LNCaP clone FGC (cell line): Measurements from ENCODE around the gene ABCA10.

ENCODE experiments used
- DNase-seq: peaks from one replicate; pipeline ENCODE4 v3.0.0-alpha.2; 2011; ENCODE audit warnings: low read depth
- H3K4me3 ChIP-seq: 2 replicates; pipeline ENCODE4 v1.5.1; 2011; ENCODE audit warnings: mild to moderate bottlenecking, low read depth, low read length, control low read depth
- TF ChIP-seq, protein P1 (sequence below): IDR thresholded peaks from 2 replicates; pipeline ENCODE4 v1.5.1; 2012; ENCODE audit warnings: mild to moderate bottlenecking; ENCODE audit not compliant: control insufficient read depth, insufficient read depth; ENCODE audit errors: extremely low read depth

Gene ABCA10

DNA sequence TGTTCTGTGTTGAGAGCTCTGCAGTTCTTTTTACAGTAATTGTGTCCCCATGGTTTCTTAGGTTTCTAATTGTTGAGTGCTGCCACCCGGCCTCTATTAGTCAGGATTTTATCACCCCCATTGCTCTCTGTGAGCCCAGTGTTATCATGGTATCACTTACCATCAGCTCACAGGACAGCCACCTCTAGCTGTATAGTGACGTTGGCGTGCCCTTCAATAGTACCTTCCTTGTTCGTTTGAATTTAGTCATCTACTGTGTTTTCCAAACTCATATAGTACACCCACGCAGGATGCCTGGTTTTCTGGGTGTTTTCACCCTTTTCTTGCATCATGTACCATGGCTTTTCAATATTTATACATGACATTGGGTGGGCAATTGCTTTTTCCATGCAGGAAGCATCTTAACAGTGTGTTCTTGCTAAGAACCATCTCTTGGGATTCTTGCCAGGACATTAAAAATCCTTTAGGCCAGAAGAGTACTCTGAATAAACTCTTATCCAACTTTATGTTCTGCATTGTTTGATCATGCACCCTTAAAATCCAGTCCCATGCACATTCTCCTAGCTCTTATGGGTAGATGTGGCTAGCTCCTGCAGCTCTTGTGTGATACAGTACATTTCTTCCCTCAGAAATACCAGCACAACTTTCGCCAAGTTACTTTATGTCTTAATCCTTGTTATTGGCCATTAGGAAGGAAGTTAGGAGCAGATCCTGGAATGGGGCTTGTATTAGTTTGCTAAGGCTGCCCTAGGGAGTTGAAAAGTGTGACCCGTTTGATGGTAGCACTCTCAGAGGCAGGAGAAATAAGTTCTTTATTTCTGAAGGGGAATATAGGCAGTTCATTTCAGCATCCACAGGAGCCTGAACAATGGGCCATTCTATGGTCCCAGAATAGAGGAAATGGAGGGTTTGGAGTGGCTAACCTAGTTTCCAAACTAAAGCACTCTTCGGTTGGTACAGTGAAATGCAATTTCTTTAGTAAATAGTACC is 11.3 kb upstream of the ABCA10 start:
- TF ChIP-seq, protein P1, sequence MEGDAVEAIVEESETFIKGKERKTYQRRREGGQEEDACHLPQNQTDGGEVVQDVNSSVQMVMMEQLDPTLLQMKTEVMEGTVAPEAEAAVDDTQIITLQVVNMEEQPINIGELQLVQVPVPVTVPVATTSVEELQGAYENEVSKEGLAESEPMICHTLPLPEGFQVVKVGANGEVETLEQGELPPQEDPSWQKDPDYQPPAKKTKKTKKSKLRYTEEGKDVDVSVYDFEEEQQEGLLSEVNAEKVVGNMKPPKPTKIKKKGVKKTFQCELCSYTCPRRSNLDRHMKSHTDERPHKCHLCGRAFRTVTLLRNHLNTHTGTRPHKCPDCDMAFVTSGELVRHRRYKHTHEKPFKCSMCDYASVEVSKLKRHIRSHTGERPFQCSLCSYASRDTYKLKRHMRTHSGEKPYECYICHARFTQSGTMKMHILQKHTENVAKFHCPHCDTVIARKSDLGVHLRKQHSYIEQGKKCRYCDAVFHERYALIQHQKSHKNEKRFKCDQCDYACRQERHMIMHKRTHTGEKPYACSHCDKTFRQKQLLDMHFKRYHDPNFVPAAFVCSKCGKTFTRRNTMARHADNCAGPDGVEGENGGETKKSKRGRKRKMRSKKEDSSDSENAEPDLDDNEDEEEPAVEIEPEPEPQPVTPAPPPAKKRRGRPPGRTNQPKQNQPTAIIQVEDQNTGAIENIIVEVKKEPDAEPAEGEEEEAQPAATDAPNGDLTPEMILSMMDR = no peak
- no peak overlapping the region for H3K4me3 ChIP-seq
- peak; percentile 86 for DNase-seq

DNA sequence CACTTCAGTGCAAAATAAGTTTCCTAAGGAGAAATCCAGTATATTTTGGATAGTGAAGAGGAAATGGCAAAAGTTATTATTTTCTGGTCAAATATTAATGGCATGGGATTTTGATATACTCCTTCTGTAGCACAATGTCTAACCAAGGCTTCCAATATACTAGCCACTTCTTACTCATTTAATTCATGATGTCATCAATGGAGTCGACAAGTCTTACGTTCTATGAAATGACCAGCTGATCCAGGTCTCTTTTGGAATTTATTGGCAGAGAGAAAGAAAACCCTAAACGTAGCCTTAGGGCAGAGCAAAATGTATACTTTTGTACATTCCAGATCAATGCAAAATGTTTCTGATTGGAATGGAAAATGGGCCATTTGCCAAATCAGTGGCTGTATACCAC is 8.3 kb upstream of the ABCA10 start:
- DNase-seq = no peak
- TF ChIP-seq, protein P1 = no peak
- H3K4me3 ChIP-seq = no peak overlapping the region

DNA sequence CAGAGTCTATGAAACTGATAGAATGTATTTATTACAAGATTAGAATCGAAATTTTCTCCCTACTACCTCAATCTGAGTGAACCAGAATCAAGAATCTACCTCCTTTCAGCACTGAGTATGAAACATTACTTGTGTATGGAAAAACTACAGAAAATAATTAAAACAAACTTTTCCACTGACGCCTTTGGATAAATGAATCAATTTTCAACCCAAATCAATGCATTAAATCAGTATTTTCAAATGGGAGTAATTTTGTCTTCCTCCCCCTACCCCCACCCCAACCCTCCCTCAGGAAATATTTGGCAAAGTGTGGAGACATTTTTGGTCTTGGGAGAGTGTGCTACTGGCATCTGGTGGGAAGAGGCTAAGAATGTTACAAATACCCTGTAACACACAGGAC is 7.8 kb upstream of the ABCA10 start:
- TF ChIP-seq, protein P1 = no peak
- H3K4me3 ChIP-seq = no peak overlapping the region
- DNase-seq = no peak

DNA sequence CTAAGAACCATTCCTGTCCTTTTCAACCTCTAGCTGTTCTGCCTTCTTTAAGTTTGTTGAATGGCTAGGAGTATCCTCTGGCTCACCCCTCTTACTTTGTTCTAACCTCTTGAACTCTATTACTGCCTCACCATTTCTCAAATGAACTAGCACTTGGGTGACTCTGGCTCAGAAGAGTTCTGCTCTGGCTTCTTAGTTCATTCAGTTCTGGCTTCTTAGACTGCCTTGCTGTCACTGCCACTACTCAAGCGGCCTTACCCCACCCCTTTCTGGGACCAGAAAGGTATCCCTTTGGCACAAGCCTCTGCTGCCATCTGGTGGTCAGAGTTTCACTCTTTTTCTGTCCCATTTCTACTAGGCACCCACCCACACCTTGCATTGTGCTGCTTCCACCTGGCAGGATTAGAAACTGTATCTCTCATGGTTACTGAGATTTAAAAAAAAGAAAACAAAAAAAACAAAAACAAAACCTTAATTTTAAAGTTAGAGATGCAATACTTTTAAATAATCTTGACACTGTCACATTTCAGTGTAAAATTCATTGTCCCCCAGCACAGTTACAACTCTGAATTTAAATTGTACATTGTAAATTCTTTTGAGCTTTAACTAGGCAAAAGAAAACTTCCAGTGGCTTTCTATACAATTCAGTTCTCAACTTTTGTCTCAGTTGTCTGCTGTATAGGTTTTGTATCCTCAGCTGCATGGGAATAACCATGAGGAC is 6.9 kb upstream of the ABCA10 start:
- TF ChIP-seq, protein P1 = peak; percentile 85
- DNase-seq = peak; percentile 43
- no peak overlapping the region for H3K4me3 ChIP-seq

DNA sequence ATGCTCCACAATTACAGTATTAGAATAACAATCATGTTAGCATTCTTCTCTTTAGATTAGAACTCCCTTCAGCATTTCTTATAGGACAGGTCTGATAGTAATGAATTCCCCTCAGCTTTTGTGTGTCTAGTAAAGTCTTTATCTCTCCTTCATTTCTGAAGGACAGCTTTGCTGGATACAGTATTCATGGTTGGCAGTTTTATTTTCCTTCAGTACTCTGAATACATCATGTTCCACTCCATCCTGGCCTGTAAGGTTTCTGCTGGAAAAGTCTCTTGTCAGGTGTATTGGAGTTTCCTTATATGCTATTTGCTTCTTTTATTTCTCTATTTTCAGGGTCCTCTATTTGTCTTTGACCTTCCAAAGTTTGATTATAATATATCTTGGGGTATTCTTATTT is 4.0 kb upstream of the ABCA10 start:
- TF ChIP-seq, protein P1 = no peak
- DNase-seq = no peak
- H3K4me3 ChIP-seq = no peak overlapping the region

DNA sequence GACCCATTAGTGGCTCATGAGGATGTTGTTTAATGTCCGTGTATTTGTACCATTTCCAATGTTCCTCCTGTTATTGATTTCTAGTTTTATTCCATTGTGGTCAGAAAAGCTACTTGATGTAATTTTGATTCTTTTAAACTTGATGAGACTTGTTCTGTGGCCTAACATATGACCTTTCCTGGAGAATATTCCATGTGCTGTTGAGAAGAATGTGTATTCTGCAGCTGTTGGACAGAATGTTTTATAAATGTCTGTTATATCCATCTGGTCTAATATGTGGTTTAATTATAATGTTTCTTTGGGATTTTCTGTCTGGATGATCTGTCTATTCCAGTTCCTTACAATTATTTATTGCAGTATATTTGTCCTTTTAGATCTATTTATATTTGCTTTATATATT is 2.9 kb upstream of the ABCA10 start:
- no peak for DNase-seq
- no peak overlapping the region for H3K4me3 ChIP-seq
- TF ChIP-seq, protein P1 = no peak
